Measurements from ENCODE around the gene PIKFYVE. TPM values are rescaled to one million over a fixed set of nuclear protein-coding genes. Genes with fewer than 3 reads are reported as not detected.

The PIKFYVE gene
- total RNA-seq, 1 experiment from 2014 or later = 27.2 TPM

DNA sequence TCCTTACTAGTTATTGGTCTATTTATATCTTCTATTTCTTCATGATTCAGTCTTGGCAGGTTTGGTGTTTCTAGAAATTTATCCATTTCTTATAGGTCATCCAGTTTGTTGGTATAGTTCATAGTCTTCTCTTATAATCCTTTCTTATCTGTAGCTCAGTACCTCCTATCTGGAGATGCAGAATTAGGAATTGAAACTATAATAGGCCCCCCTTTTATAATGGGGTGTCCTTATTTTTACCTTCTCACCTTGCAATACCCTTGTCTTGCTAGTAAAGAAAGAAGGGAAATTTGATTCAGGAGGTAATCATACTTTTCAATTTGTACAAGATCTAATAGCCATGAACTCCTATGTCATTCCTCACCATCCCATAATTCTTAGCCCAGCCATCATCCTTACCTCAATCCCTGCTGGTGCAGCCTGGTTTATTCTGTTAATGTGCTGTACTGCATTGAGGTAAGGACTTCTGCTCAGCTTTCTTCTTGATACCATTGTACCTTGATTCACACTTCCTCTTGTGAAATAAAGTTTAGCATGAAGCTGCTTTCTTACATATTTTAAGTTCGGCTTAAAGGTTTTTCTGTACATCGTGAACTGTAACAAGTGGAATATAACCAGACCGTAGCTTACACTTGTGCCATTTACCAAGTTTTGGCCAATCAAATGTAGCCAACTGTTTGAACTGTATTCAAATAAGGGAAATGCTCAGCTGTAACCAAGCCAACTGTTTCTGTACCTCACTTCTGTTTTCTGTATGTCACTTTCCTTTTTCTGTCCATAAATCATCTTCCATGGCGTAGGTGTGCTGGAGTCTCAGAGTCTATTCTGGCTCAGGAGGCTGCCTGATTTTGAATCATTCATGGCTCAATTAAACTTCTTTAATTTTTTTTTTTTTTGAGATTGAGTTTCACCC, 100.4 kb downstream of the PIKFYVE start:
- Histone ChIP-seq H2BK12ac (ENCODE audit: insufficient read length, low read depth, low read length) (no peak overlapping the region), H4K91ac (ENCODE audit: insufficient read length, low read depth, low read length) (no peak overlapping the region), H3K56ac (ENCODE audit: insufficient read length, low read depth, low read length) (no peak overlapping the region), H2BK15ac (ENCODE audit: low read depth, low read length) (no peak overlapping the region), H2BK20ac (ENCODE audit: low read depth, low read length, poor library complexity, severe bottlenecking) (no peak overlapping the region), H3K23ac (ENCODE audit: insufficient read length, low read depth, low read length) (no peak overlapping the region), H3K9me3 (ENCODE audit: control insufficient read depth, low read depth, low read length) (no peaks in the 10 kb centered on the region), H2AK5ac (ENCODE audit: insufficient read length, low read length) (no peak overlapping the region), H3K18ac (ENCODE audit: insufficient read length, low read depth, low read length) (no peak overlapping the region), H3K27me3 (ENCODE audit: insufficient read depth, low read length) (no peaks in the 10 kb centered on the region), H4K20me1 (ENCODE audit: control insufficient read depth, insufficient read depth, insufficient read length) (no peaks in the 10 kb centered on the region), H3K4me1 (ENCODE audit: insufficient read depth, low read length) (no peaks in the 10 kb centered on the region), H2AFZ (ENCODE audit: low read length) (no peak overlapping the region), H3K4ac (ENCODE audit: low read depth, low read length) (no peak overlapping the region), H3K14ac (ENCODE audit: insufficient read depth, low read length) (no peak overlapping the region), H4K8ac (replicated peaks; ENCODE audit: insufficient read length, low read depth, low read length) (no peak overlapping the region), H2BK120ac (ENCODE audit: low read depth, low read length, poor library complexity, severe bottlenecking) (no peak overlapping the region), H3K79me1 (ENCODE audit: insufficient read depth, low read depth, low read length, poor library complexity, severe bottlenecking) (no peaks in the 10 kb centered on the region), H3T11ph (ENCODE audit: low read length) (no peak overlapping the region), H3K9ac (ENCODE audit: extremely low read depth, insufficient read length, low read length) (no peak overlapping the region), H3K27ac (ENCODE audit: insufficient read length, low read depth, low read length) (no peak overlapping the region), H3K79me2 (ENCODE audit: insufficient read depth, low read length) (no peaks in the 10 kb centered on the region), H3K4me2 (ENCODE audit: insufficient read depth, insufficient read length, low read length) (no peak overlapping the region), H4K5ac (ENCODE audit: insufficient read length, low read depth, low read length) (no peak overlapping the region), H2BK5ac (ENCODE audit: insufficient read length, low read length) (no peak overlapping the region), H3K23me2 (ENCODE audit: insufficient read length, low read depth, low read length, poor library complexity, severe bottlenecking) (no peaks in the 10 kb centered on the region)
- Mint-ChIP-seq H3K36me3 (ENCODE audit: insufficient read depth in 1 of 3, low read depth in 3 of 3) (peaks cover 6 to 14% (median 11%) of the 10 kb centered on the region in 3 experiments), H3K27me3 (ENCODE audit: low read depth) (no peaks in the 10 kb centered on the region), H3K4me3 (no peak overlapping the region), H3K4me1 (peaks cover 4 to 5% of the 10 kb centered on the region in 2 experiments), H3K9me3 (peaks cover 10 to 18% of the 10 kb centered on the region in 2 experiments), H3K27ac (no peak overlapping the region)
- WGBS (ENCODE audit: extremely low coverage, insufficient read length, low lambda C conversion rate) = no CpG with 5 or more reads among the region's 4 CpGs
- TF ChIP-seq, protein P1, sequence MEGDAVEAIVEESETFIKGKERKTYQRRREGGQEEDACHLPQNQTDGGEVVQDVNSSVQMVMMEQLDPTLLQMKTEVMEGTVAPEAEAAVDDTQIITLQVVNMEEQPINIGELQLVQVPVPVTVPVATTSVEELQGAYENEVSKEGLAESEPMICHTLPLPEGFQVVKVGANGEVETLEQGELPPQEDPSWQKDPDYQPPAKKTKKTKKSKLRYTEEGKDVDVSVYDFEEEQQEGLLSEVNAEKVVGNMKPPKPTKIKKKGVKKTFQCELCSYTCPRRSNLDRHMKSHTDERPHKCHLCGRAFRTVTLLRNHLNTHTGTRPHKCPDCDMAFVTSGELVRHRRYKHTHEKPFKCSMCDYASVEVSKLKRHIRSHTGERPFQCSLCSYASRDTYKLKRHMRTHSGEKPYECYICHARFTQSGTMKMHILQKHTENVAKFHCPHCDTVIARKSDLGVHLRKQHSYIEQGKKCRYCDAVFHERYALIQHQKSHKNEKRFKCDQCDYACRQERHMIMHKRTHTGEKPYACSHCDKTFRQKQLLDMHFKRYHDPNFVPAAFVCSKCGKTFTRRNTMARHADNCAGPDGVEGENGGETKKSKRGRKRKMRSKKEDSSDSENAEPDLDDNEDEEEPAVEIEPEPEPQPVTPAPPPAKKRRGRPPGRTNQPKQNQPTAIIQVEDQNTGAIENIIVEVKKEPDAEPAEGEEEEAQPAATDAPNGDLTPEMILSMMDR (conservative IDR thresholded peaks at IDR 0.05) = no peak
- no peak for DNase-seq
